HCT116 (cell line): Measurements from ENCODE around the gene WBP1. TPM values are rescaled to one million over a fixed set of nuclear protein-coding genes. Genes with fewer than 3 reads are reported as not detected.
A peak's percentile ranks its signal among the peaks of the same experiment; 100 is the strongest.

Experiments
- ATAC-seq: fragments of 200-7000 bp; cut with Tn5 transposase; 2 replicates; pipeline ENCODE4 v1.9.1; 2020; ENCODE audit warnings: mild to moderate bottlenecking, moderate library complexity
- BruUV-seq: library from RNA; stranded (reverse); fragments of 400-500 nt; replicated peaks from 2 replicates; lab custom pipeline; 2021; lab: Mats Ljungman, UMichigan
- CTCF ChIA-PET: fragments of 300-600 bp; sonication (Branson Sonifier 250); formaldehyde crosslinking; loops from one replicate; lab custom pipeline; 2021; ENCODE audit warnings: antibody characterized with exemption; lab: Charles Lee
- POLR2A ChIA-PET: fragments of 300-600, 350-600 bp; sonication (Branson Sonifier 250); formaldehyde crosslinking; loops from one replicate; lab custom pipeline; 2021; ENCODE audit warnings: antibody characterized with exemption; lab: Charles Lee
- RAD21 ChIA-PET, 2 experiments: fragments of 300-600 bp; sonication (Branson Sonifier 250); formaldehyde crosslinking; loops; one replicate each; lab custom pipeline; 2023; ENCODE audit warnings: low total read pairs in 2 of 2; ENCODE audit not compliant: uncharacterized antibody in 2 of 2, unreplicated experiment in 2 of 2, low non-redundant PET in 1 of 2; lab: Charles Lee
- DNase-seq: peaks from one replicate; pipeline ENCODE4 v3.0.0-alpha.2; 2010; ENCODE audit warnings: low read depth, low spot score
- H2AFZ ChIP-seq: fragments of 200-600 bp; shearing (Covaris generic), sonication (generic); 2 replicates; pipeline ENCODE4 v1.6.1; 2017; ENCODE audit warnings: low read depth, mixed run types, mixed read lengths, antibody characterized with exemption, low read length; ENCODE audit not compliant: poor library complexity, severe bottlenecking
- H3K27ac ChIP-seq: 2 replicates; pipeline ENCODE4 v1.5.1; 2012; ENCODE audit warnings: low read depth, low read length
- H3K27me3 ChIP-seq: fragments of 200-600 bp; sonication (generic); 2 replicates; pipeline ENCODE4 v1.6.1; 2016; ENCODE audit warnings: mixed run types, low read length, mixed read lengths; ENCODE audit not compliant: insufficient read depth
- H3K36me3 ChIP-seq, 2 experiments: fragments of 200-500 bp in 1 of 2; fragments of 200-600 bp in 1 of 2; sonication (Bioruptor generic) in 1 of 2; sonication (generic) in 1 of 2; 2 replicates each; pipeline versions ENCODE4 v1.5.1 to v1.6.1; 2014 to 2016; ENCODE audit warnings: low read length in 2 of 2, inconsistent platforms in 1 of 2, mixed read lengths in 1 of 2, mixed run types in 1 of 2; ENCODE audit not compliant: insufficient read depth in 2 of 2, control insufficient read depth in 1 of 2
- H3K4me1 ChIP-seq, 2 experiments: fragments of 200-600 bp in 1 of 2; sonication (generic) in 1 of 2; 2 replicates each; pipeline versions ENCODE4 v1.5.1 to v1.6.1; 2012 to 2017; ENCODE audit warnings: low read length in 2 of 2, inconsistent platforms in 1 of 2, mild to moderate bottlenecking in 1 of 2, mixed read lengths in 1 of 2, mixed run types in 1 of 2, moderate library complexity in 1 of 2; ENCODE audit not compliant: insufficient read depth in 2 of 2, control insufficient read depth in 1 of 2
- H3K4me2 ChIP-seq: fragments of 200-600 bp; sonication (generic); 2 replicates; pipeline ENCODE4 v1.6.1; 2017; ENCODE audit warnings: mixed run types, low read length, mixed read lengths
- H3K4me3 ChIP-seq, 2 experiments: fragments of 200-600 bp in 1 of 2; sonication (generic) in 1 of 2; replicated peaks in 1 of 2; 2 replicates each; pipeline ENCODE4 v1.5.1; 2011 to 2016; ENCODE audit warnings: low read length in 2 of 2, control low read depth in 1 of 2, low read depth in 1 of 2, mild to moderate bottlenecking in 1 of 2, mixed read lengths in 1 of 2, mixed run types in 1 of 2
- H3K79me2 ChIP-seq: fragments of 200-600 bp; sonication (generic); 2 replicates; pipeline ENCODE4 v1.6.1; 2017; ENCODE audit warnings: mild to moderate bottlenecking, mixed run types, low read length, moderate library complexity, mixed read lengths; ENCODE audit not compliant: insufficient read depth
- H3K9ac ChIP-seq: fragments of 200-600 bp; sonication (generic); 2 replicates; pipeline ENCODE4 v1.6.1; 2016; ENCODE audit warnings: low read length, mixed read lengths
- H3K9me2 ChIP-seq: fragments of 200-600 bp; sonication (generic), shearing (Covaris generic); 2 replicates; pipeline ENCODE4 v1.6.1; 2017; ENCODE audit warnings: mixed run types, mild to moderate bottlenecking, moderate library complexity; ENCODE audit not compliant: insufficient read depth
- H3K9me3 ChIP-seq, 2 experiments: fragments of 200-500 bp in 1 of 2; fragments of 200-600 bp in 1 of 2; sonication (Bioruptor generic) in 1 of 2; sonication (generic) in 1 of 2; 2 replicates each; pipeline ENCODE4 v1.6.1; 2014 to 2017; ENCODE audit warnings: low read length in 2 of 2, mixed read lengths in 2 of 2, inconsistent platforms in 1 of 2, low read depth in 1 of 2, mild to moderate bottlenecking in 1 of 2, mixed run types in 1 of 2, moderate library complexity in 1 of 2; ENCODE audit not compliant: control insufficient read depth in 1 of 2, insufficient read depth in 1 of 2
- H4K20me1 ChIP-seq: fragments of 200-600 bp; sonication (generic), shearing (Covaris generic); 2 replicates; pipeline ENCODE4 v1.6.1; 2017; ENCODE audit warnings: mixed run types, mild to moderate bottlenecking, moderate library complexity; ENCODE audit not compliant: insufficient read depth
- ATF3 ChIP-seq: IDR thresholded peaks from 2 replicates; pipeline ENCODE4 v1.6.1; 2012
- CBX3 ChIP-seq: IDR thresholded peaks from 2 replicates; pipeline ENCODE4 v1.6.1; 2012; ENCODE audit warnings: low read depth
- CEBPB ChIP-seq: IDR thresholded peaks from 2 replicates; pipeline ENCODE4 v1.6.1; 2012; ENCODE audit warnings: low read depth
- CTCF ChIP-seq, 3 experiments: fragments of 200-600 bp in 1 of 3; sonication (generic) in 1 of 3; IDR thresholded peaks in 2 of 3; conservative IDR thresholded peaks in 1 of 3; 2 replicates each; pipeline ENCODE4 v1.5.1; 2012 to 2017; ENCODE audit warnings: low read depth in 2 of 3, low read length in 2 of 3, antibody characterized with exemption in 1 of 3, borderline replicate concordance in 1 of 3, control low read depth in 1 of 3, mild to moderate bottlenecking in 1 of 3, mixed read lengths in 1 of 3, mixed run types in 1 of 3, moderate library complexity in 1 of 3; ENCODE audit not compliant: insufficient read depth in 1 of 3
- EGR1 ChIP-seq: IDR thresholded peaks from 2 replicates; pipeline ENCODE4 v1.6.1; 2012; ENCODE audit warnings: low read depth
- ELF1 ChIP-seq: IDR thresholded peaks from 2 replicates; pipeline ENCODE4 v1.6.1; 2012; ENCODE audit warnings: low read depth, borderline replicate concordance
- EZH2 ChIP-seq: fragments of 200-600 bp; sonication (generic); IDR thresholded peaks from 2 replicates; pipeline ENCODE4 v1.6.1; 2017; ENCODE audit warnings: antibody characterized with exemption, mixed run types
- EZH2phosphoT487 ChIP-seq: fragments of 200-600 bp; IDR thresholded peaks from 2 replicates; pipeline ENCODE4 v1.6.1; 2018; ENCODE audit warnings: antibody characterized with exemption, borderline replicate concordance
- FOSL1 ChIP-seq: IDR thresholded peaks from 2 replicates; pipeline ENCODE4 v1.6.1; 2012; ENCODE audit warnings: low read depth
- JUND ChIP-seq: IDR thresholded peaks from 2 replicates; pipeline ENCODE4 v1.6.1; 2012
- MAX ChIP-seq: IDR thresholded peaks from 2 replicates; pipeline ENCODE4 v1.6.1; 2012
- POLR2A ChIP-seq: IDR thresholded peaks from 2 replicates; pipeline ENCODE4 v1.7.0; 2011; ENCODE audit warnings: borderline replicate concordance; ENCODE audit not compliant: insufficient read depth, insufficient read length; ENCODE audit errors: extremely low read depth
- REST ChIP-seq: IDR thresholded peaks from 2 replicates; pipeline ENCODE4 v1.6.1; 2012; ENCODE audit warnings: low read depth
- SIN3A ChIP-seq: IDR thresholded peaks from 2 replicates; pipeline ENCODE4 v1.6.1; 2012; ENCODE audit warnings: low read depth
- SP1 ChIP-seq: IDR thresholded peaks from 2 replicates; pipeline ENCODE4 v1.6.1; 2012; ENCODE audit warnings: low read depth
- YY1 ChIP-seq: IDR thresholded peaks from 2 replicates; pipeline ENCODE4 v1.6.1; 2011; ENCODE audit warnings: low read length, low read depth, moderate library complexity, mild to moderate bottlenecking; ENCODE audit not compliant: insufficient replicate concordance; ENCODE audit errors: extremely low read depth
- ZBTB33 ChIP-seq: IDR thresholded peaks from 2 replicates; pipeline ENCODE4 v1.6.1; 2011; ENCODE audit warnings: mild to moderate bottlenecking, low read length, moderate library complexity; ENCODE audit not compliant: insufficient replicate concordance; ENCODE audit errors: extremely low read depth
- ZFX ChIP-seq: fragments of 450-650 bp; IDR thresholded peaks from 2 replicates; pipeline ENCODE4 v1.6.1; 2017
- ZNF274 ChIP-seq: fragments of 200-500 bp; sonication (Bioruptor generic); IDR thresholded peaks from 2 replicates; pipeline ENCODE4 v1.6.1; 2014; ENCODE audit warnings: mild to moderate bottlenecking, low read depth, low read length, inconsistent platforms
- intact Hi-C: fragments of 100-400 bp; cut with micrococcal nuclease; formaldehyde crosslinking; loops from 2 replicates; pipeline ENCODE4 v1.10.0; 2022
- total RNA-seq: library from RNA; stranded (reverse); gene quantifications from one replicate; pipeline ENCODE4 v1.2.1, GENCODE V29; 2021; ENCODE audit not compliant: unreplicated experiment

WBP1 gene
- total RNA-seq, 1 experiment from 2014 or later: 64.7 TPM

GRCh38 chr2:74481431-74481830 lies 23.2 kb downstream of the WBP1 start:
- TF ChIP-seq EGR1 (no peak), ZNF274 (no peak), POLR2A (no peak), ZFX (no peak), EZH2phosphoT487 (no peak), YY1 (no peak), ZBTB33 (no peak), SP1 (no peak), SIN3A (no peak), REST (no peak), ELF1 (no peak), JUND (no peak), CBX3 (no peak), MAX (no peak), CTCF (IDR thresholded peaks at IDR 0.05 in 2 of 3, conservative IDR thresholded peaks at IDR 0.05 in 1 of 3; ENCODE audit: borderline replicate concordance in 1 of 3, insufficient read depth in 1 of 3, low read depth in 2 of 3, low read length in 2 of 3) (no peak), ATF3 (no peak), EZH2 (no peak), CEBPB (no peak), FOSL1 (no peak)
- ATAC-seq (no peak), DNase-seq (no peak)
- Histone ChIP-seq H3K9me2 (no peaks in the 10 kb centered on the region), H3K79me2 (peaks cover 31% of the 10 kb centered on the region), H3K27ac (peak overlapping the region; percentile 90), H4K20me1 (no peaks in the 10 kb centered on the region), H3K27me3 (no peaks in the 10 kb centered on the region), H2AFZ (no peak overlapping the region), H3K9me3 (no peaks in the 10 kb centered on the region), H3K9ac (peak overlapping the region; percentile 86), H3K36me3 (peaks cover 11 to 13% of the 10 kb centered on the region in 2 experiments; a peak in 3 of 4 replicates), H3K4me2 (peak overlapping the region; percentile 66), H3K4me1 (peaks cover 12 to 17% of the 10 kb centered on the region in 2 experiments), H3K4me3 (peak overlapping the region; percentile 61 to 95)
- intact Hi-C loops: no loop called here
- ChIA-PET CTCF (no interaction called here), POLR2A (interaction anchor here (1.4 to 3.5 kb wide), 2 partner anchors 9 to 26 kb away, joined by 3 to 25 read pairs; partner anchors contain the start of genes INO80B and MRPL53), RAD21 (no interaction called here)
- BruUV-seq: no TSS peak
